GM19324 (cell line): ENCODE results near the gene PROC.
"Not testable (repeated sequence)": the region's sequence is repeated elsewhere in the genome, so short reads cannot be mapped to it uniquely, and the experiment has no call there.

ENCODE experiments used
- ATAC-seq: cut with Tn5 transposase; IDR thresholded peaks from one replicate; pipeline ENCODE4 v1.9.1; 2021; ENCODE audit warnings: mild to moderate bottlenecking, moderate library complexity; ENCODE audit not compliant: unreplicated experiment, low FRiP score

PROC gene

DNA sequence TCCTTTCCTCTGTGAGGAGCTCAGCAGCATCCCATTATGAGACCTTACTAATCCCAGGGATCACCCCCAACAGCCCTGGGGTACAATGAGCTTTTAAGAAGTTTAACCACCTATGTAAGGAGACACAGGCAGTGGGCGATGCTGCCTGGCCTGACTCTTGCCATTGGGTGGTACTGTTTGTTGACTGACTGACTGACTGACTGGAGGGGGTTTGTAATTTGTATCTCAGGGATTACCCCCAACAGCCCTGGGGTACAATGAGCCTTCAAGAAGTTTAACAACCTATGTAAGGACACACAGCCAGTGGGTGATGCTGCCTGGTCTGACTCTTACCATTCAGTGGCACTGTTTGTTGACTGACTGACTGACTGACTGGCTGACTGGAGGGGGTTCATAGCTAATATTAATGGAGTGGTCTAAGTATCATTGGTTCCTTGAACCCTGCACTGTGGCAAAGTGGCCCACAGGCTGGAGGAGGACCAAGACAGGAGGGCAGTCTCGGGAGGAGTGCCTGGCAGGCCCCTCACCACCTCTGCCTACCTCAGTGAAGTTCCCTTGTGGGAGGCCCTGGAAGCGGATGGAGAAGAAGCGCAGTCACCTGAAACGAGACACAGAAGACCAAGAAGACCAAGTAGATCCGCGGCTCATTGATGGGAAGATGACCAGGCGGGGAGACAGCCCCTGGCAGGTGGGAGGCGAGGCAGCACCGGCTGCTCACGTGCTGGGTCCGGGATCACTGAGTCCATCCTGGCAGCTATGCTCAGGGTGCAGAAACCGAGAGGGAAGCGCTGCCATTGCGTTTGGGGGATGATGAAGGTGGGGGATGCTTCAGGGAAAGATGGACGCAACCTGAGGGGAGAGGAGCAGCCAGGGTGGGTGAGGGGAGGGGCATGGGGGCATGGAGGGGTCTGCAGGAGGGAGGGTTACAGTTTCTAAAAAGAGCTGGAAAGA is 7.6 kb downstream of the PROC start:
- no peak for ATAC-seq

DNA sequence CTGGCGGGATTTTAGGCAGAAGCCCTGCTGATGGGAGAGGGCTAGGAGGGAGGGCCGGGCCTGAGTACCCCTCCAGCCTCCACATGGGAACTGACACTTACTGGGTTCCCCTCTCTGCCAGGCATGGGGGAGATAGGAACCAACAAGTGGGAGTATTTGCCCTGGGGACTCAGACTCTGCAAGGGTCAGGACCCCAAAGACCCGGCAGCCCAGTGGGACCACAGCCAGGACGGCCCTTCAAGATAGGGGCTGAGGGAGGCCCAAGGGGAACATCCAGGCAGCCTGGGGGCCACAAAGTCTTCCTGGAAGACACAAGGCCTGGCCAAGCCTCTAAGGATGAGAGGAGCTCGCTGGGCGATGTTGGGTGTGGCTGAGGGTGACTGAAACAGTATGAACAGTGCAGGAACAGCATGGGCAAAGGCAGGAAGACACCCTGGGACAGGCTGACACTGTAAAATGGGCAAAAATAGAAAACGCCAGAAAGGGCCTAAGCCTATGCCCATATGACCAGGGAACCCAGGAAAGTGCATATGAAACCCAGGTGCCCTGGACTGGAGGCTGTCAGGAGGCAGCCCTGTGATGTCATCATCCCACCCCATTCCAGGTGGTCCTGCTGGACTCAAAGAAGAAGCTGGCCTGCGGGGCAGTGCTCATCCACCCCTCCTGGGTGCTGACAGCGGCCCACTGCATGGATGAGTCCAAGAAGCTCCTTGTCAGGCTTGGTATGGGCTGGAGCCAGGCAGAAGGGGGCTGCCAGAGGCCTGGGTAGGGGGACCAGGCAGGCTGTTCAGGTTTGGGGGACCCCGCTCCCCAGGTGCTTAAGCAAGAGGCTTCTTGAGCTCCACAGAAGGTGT is 8.5 kb downstream of the PROC start:
- no peak for ATAC-seq

DNA sequence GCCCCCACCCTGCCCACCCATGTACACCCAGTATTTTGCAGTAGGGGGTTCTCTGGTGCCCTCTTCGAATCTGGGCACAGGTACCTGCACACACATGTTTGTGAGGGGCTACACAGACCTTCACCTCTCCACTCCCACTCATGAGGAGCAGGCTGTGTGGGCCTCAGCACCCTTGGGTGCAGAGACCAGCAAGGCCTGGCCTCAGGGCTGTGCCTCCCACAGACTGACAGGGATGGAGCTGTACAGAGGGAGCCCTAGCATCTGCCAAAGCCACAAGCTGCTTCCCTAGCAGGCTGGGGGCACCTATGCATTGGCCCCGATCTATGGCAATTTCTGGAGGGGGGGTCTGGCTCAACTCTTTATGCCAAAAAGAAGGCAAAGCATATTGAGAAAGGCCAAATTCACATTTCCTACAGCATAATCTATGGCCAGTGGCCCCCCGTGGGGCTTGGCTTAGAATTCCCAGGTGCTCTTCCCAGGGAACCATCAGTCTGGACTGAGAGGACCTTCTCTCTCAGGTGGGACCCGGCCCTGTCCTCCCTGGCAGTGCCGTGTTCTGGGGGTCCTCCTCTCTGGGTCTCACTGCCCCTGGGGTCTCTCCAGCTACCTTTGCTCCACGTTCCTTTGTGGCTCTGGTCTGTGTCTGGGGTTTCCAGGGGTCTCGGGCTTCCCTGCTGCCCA is 9.3 kb downstream of the PROC start:
- no peak for ATAC-seq

DNA sequence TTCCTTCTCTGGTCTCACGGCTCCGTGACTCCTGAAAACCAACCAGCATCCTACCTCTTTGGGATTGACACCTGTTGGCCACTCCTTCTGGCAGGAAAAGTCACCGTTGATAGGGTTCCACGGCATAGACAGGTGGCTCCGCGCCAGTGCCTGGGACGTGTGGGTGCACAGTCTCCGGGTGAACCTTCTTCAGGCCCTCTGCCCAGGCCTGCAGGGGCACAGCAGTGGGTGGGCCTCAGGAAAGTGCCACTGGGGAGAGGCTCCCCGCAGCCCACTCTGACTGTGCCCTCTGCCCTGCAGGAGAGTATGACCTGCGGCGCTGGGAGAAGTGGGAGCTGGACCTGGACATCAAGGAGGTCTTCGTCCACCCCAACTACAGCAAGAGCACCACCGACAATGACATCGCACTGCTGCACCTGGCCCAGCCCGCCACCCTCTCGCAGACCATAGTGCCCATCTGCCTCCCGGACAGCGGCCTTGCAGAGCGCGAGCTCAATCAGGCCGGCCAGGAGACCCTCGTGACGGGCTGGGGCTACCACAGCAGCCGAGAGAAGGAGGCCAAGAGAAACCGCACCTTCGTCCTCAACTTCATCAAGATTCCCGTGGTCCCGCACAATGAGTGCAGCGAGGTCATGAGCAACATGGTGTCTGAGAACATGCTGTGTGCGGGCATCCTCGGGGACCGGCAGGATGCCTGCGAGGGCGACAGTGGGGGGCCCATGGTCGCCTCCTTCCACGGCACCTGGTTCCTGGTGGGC is 10.0 kb downstream of the PROC start:
- no peak for ATAC-seq

DNA sequence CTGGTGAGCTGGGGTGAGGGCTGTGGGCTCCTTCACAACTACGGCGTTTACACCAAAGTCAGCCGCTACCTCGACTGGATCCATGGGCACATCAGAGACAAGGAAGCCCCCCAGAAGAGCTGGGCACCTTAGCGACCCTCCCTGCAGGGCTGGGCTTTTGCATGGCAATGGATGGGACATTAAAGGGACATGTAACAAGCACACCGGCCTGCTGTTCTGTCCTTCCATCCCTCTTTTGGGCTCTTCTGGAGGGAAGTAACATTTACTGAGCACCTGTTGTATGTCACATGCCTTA is 10.5 kb downstream of the PROC start:
- ATAC-seq: no peak

- no peak for ATAC-seq
Observed at GRCh38 chr2:127429291-127429690, 11.1 kb downstream of the PROC start.

- no peak for ATAC-seq
Observed at GRCh38 chr2:127429844-127430425, 11.7 kb downstream of the PROC start.

- ATAC-seq: no peak
Observed at GRCh38 chr2:127431408-127432023, 13.3 kb downstream of the PROC start.

GRCh38 chr2:127434515-127434914 is 16.3 kb downstream of the PROC start:
- ATAC-seq: no peak

GRCh38 chr2:127437056-127437455 is 18.8 kb downstream of the PROC start:
- no peak for ATAC-seq

GRCh38 chr2:127437781-127438726 is 19.8 kb downstream of the PROC start:
- no peak for ATAC-seq

- ATAC-seq: no peak
Observed at GRCh38 chr2:127439343-127439742, 21.1 kb downstream of the PROC start.

GRCh38 chr2:127448526-127448925 is 30.3 kb downstream of the PROC start:
- no peak for ATAC-seq

DNA sequence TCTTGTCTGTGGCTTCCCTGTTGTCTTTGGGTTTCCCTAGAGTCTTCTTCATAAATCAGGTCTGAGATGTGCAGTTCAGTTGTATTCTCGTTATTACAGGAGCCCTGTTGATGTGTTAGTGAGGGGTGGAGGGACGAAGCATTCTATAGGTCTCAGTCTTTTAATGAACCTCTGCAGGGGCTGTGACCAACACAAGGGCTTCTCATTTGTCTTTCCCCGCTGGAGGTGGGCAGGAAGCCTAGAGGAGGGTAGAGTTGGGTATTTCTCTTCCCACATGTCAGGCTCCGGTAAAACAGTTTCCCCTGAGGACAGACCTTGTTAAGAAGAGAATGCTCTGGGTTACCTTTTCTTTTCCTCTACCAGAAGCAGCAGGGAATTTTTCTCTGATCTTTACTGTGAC is 31.2 kb downstream of the PROC start:
- no peak for ATAC-seq

- ATAC-seq: no peak
Observed at GRCh38 chr2:127449898-127450297, 31.7 kb downstream of the PROC start.

- no peak for ATAC-seq
Observed at GRCh38 chr2:127451981-127452380, 33.8 kb downstream of the PROC start.

DNA sequence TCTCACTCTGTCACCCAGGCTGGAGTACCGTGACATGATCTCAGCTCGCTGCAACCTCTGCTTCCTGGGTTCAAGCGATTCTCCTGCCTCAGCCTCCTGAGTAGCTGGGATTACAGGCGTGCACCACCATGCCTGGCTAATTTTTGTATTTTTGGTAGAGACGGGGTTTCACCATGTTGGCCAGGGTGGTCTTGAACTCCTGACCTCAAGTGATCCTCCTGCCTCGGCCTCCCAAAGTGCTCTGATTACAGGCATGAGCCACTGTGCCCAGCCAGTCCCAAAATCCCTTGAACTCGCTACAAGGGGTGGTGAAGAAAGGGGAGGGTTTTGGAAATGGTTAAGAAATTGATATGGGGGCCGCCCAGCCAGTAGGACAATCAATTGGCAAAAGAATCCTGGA is 34.2 kb downstream of the PROC start:
- ATAC-seq: not testable (repeated sequence)

DNA sequence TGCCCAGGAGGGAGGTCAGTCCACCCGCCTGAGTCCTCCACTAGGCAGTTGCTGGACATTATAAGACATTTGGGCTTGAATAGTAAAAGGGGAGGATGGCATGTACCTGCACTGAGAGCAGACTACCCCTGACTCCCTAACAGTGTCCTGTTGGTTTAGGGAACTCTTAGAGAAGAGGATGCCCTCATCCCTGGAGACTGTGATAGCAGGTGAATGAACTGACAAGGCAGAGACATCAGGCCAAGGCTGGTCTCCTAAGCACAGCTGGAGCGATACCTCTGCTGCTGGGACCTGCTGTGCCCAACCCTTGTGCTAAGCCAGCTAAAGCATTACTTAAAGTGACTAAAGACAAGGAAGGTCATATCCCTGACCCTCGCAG is 34.8 kb downstream of the PROC start:
- no peak for ATAC-seq
